WI38 (cell line): Measurements from ENCODE around the gene CFAP100.

ENCODE experiments used
- H3K4me3 ChIP-seq: 2 replicates; pipeline ENCODE4 v1.5.1; 2011; ENCODE audit warnings: low read depth, mild to moderate bottlenecking, control low read depth, low read length
- TF ChIP-seq, protein P1 (sequence below): IDR thresholded peaks from 2 replicates; pipeline ENCODE4 v1.5.1; 2012; ENCODE audit warnings: low read depth, mild to moderate bottlenecking, control low read depth, low read length

Gene CFAP100

DNA sequence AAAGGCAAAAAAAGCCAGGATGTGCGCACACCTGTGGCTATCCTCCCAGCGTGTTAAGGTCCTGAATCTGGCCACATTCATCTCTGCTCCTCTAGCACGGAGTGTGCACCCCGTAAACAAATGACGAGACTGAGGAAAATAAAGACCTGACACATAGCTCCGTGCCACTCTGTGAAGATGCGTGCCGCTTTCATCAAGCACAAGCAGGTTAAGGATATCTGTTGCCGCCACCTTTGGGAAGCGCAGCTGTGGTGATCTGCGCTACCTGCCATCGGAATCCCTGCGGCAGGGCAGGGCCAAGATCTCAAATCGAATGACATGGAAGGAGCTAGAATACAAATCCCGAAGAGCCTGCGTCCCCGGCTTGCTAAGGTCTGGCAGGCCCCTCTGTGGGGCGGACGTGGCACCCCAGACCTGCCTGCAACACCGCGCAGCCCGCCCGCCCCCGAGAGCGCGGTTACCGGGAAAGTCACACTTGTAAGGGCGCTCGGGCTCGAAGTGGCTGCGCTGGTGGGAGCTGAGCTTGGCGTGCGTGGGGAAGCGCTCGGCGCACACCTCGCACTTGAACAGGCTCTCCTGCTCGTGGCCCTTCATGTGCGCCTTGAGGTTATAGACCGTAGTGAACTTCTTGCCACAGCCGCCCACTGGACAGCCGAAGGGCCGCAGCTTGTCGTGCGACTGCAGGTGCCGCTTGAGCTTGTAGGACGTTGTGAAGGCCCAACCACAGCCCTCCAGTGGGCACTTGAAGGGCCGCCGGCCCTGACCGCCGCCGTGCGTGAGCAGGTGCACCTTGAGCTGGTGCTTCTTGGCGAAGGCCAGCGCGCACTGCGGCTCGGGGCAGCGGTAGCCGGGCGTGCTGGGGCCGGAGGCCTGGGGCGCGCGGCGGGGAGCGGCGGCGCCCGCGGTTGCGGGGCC, 80.0 kb downstream of the CFAP100 start:
- TF ChIP-seq, protein P1, sequence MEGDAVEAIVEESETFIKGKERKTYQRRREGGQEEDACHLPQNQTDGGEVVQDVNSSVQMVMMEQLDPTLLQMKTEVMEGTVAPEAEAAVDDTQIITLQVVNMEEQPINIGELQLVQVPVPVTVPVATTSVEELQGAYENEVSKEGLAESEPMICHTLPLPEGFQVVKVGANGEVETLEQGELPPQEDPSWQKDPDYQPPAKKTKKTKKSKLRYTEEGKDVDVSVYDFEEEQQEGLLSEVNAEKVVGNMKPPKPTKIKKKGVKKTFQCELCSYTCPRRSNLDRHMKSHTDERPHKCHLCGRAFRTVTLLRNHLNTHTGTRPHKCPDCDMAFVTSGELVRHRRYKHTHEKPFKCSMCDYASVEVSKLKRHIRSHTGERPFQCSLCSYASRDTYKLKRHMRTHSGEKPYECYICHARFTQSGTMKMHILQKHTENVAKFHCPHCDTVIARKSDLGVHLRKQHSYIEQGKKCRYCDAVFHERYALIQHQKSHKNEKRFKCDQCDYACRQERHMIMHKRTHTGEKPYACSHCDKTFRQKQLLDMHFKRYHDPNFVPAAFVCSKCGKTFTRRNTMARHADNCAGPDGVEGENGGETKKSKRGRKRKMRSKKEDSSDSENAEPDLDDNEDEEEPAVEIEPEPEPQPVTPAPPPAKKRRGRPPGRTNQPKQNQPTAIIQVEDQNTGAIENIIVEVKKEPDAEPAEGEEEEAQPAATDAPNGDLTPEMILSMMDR = no peak; the same call in 1 of the 2 replicates
- peak overlapping the region; percentile 79 for H3K4me3 ChIP-seq

DNA sequence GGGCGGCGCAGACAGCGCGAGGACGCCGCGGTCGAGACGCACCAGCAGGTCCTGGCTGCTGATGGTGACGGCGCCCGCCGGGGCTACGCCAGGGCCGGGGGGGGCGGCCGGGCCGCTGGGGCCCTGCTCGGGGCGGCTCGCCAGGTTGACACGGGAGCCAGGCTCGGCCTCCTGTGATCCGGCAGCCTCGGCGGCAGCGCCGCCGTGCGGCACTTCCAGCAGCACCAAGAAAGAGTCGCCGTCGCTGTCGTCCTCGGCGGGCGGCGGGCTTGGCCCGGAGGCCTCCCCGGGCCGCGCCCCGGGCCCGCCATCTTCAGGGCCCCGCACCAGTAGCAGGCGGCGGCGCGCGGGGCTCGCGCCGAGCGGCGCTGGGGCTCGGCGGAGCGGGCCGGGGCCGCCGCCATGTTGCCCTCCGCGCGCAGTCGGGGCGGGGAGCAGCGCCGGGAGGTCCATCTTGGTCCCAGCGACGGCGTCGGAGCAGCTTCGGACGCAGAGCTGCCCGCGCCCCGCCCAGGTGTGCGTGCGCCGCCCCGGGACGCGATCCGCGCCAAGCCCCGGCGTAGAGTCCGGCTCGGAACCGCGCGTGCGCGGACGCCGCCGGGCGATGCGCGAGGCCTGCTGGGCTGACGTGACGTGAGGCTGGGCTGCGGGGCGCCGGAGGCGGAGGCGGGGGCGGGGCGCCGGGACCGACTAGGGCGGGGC, 80.9 kb downstream of the CFAP100 start, which contains the start of gene ZXDC:
Gene ZXDC (minus strand): TSS at position 479 of the 702 bp plus-strand sequence. CDS start 26 bp downstream, at position 453.
- peak within 1 kb of the TSS; percentile 79 for H3K4me3 ChIP-seq
- TF ChIP-seq, protein P1 = peak; percentile 32; the same call in 1 of the 2 replicates

GRCh38 chr3:126476166-126477060, 81.7 kb downstream of the CFAP100 start:
- H3K4me3 ChIP-seq = peak overlapping the region; percentile 67
- TF ChIP-seq, protein P1 = no peak

GRCh38 chr3:126477061-126477380, 82.3 kb downstream of the CFAP100 start:
- H3K4me3 ChIP-seq = no peak overlapping the region
- TF ChIP-seq, protein P1 = no peak

DNA sequence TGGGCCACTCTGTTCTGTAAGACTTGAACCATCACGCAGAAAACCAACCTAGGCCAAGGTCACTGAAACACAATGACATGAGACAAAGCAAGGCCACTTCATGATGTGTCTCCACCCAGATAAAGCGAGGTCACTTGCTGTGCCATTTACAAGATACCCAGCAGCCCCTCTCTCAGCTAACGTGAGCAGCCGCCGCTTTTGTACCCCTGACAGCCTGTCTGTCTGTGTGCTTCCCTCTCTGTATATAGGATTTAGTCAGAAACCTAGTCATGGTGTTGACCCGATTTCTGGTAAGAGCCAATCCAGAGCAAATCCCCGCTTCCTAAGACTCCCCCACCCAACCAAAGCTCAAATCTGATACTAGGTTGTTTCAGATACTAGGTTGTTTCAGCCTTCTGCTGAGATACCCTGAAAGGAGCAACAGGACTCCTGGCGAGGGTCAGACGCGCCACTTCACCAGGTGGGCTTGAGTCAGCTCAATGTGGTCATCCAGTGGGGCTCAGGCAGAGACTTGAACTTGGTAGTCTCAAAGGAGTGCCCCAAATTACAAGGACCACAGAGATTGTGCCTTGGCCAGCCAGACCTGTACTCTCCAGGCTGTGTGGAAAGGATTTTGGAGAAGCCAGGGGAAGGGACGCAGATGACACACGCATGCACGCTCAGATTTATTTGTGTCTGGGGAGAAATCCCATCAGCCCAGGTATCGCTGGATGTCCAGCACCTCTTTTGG, 84.0 kb downstream of the CFAP100 start:
- no peak overlapping the region for H3K4me3 ChIP-seq
- TF ChIP-seq, protein P1 = no peak

- TF ChIP-seq, protein P1 = no peak
- no peak overlapping the region for H3K4me3 ChIP-seq
Measured at GRCh38 chr3:126479642-126480041, 84.9 kb downstream of the CFAP100 start.
